ENCODE results near the gene MAG.

MAG gene

DNA sequence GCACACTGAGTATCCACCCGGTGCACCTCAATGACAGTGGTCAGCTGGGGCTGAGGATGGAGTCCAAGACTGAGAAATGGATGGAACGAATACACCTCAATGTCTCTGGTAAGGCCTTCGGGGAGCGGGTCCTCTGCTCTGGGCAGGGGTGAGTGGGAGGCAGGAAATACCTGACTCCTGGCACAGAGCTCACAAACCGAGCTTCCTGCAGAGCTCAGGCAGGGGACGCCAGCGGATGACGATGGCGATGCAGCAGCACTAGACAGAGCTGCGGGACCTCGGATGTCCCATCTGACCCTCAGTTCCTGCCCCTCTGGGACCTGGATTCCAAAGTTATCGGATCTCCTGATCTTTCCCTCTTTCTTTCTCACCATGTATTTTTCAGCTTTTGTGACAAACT lies 40.9 kb downstream of the MAG start:
- peaks cover 3% of the 10 kb centered on the region for H3K4me1 ChIP-seq (ENCODE audit: control insufficient read depth, low read depth, low read length)
- H3K27me3 ChIP-seq (ENCODE audit: control insufficient read depth, insufficient read depth, low read length), result no peaks in the 10 kb centered on the region
- H3K9me3 ChIP-seq (ENCODE audit: control insufficient read depth, low read depth, low read length), result no peaks in the 10 kb centered on the region
- H3K4me3 ChIP-seq (ENCODE audit: low read length), result no peak overlapping the region
- H3K27ac ChIP-seq (ENCODE audit: low read length), result no peak overlapping the region
- H3K36me3 ChIP-seq (ENCODE audit: control insufficient read depth, low read depth, low read length), result no peaks in the 10 kb centered on the region
- no peak overlapping the region for H3K9ac ChIP-seq (ENCODE audit: low read length)

DNA sequence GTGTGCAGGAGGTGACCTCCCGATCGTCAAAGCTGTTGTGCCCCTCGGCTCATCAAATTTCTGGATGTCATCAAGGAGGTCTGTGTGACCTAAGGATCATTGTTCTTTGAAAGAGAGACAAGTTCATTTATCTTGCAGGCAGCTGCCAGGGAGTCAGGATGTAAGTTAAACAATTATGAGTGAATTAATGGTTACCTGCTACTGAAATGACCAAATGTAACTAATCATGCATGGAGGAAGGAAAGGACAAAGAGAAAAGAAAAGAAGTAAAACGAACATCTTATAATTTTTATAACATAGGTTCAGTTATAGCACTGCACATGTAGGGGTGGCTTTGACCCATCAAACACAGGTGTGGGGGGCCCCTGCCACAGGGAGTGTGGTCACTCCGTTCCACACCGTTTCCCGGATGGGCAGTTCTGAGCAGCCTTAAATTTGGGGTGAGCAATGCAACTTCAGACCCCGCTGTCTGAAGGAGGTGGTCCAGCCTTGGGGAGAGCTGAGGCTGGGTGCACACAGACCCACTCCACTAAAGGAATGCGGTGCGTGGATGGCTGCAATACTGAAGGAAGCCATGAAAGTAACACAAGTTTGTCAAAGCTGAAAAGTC lies 42.3 kb downstream of the MAG start:
- Histone ChIP-seq H3K9me3 (ENCODE audit: control insufficient read depth, low read depth, low read length) (no peaks in the 10 kb centered on the region), H3K4me1 (ENCODE audit: control insufficient read depth, low read depth, low read length) (no peaks in the 10 kb centered on the region), H3K4me3 (ENCODE audit: low read length) (no peak overlapping the region), H3K27ac (ENCODE audit: low read length) (no peak overlapping the region), H3K36me3 (ENCODE audit: control insufficient read depth, low read depth, low read length) (no peaks in the 10 kb centered on the region), H3K9ac (ENCODE audit: low read length) (no peak overlapping the region), H3K27me3 (ENCODE audit: control insufficient read depth, insufficient read depth, low read length) (no peaks in the 10 kb centered on the region)

DNA sequence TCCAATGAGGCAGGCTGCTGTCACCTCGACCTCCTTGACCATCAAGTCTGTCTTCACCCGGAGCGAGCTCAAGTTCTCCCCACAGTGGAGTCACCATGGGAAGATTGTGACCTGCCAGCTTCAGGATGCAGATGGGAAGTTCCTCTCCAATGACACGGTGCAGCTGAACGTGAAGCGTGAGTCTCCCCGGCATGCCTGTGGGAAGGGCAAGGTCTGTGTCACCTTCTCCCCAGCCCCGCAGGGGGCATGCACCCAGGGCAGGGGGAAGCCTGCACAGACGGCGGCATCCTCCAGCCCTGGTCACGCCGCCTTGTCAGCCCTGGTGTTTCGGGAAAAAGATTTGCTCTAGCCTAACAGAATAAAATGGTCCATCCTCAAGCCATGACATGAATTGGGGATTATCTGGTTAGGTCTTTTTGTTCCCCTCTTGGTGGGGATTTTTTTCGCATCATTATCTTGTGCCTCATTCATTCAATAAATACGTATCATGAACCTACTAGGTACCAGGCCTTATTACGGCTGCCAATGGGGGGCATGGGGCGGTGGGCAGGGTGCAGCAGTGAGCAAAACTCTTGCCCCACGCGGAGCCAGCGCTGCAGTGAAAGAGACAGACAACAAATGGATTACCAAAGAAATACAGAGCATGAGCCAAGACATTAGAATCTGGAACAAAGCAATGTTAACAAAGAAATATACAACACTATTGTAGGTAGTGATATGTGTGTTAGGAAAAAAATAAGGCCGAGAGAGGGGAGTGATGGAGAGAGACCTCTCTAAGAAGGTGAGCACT lies 44.4 kb downstream of the MAG start:
- no peaks in the 10 kb centered on the region for H3K36me3 ChIP-seq (ENCODE audit: control insufficient read depth, low read depth, low read length)
- no peak overlapping the region for H3K4me3 ChIP-seq (ENCODE audit: low read length)
- no peak overlapping the region for H3K27ac ChIP-seq (ENCODE audit: low read length)
- no peak overlapping the region for H3K9ac ChIP-seq (ENCODE audit: low read length)
- no peaks in the 10 kb centered on the region for H3K4me1 ChIP-seq (ENCODE audit: control insufficient read depth, low read depth, low read length)
- H3K27me3 ChIP-seq (ENCODE audit: control insufficient read depth, insufficient read depth, low read length), result no peaks in the 10 kb centered on the region
- no peaks in the 10 kb centered on the region for H3K9me3 ChIP-seq (ENCODE audit: control insufficient read depth, low read depth, low read length)

DNA sequence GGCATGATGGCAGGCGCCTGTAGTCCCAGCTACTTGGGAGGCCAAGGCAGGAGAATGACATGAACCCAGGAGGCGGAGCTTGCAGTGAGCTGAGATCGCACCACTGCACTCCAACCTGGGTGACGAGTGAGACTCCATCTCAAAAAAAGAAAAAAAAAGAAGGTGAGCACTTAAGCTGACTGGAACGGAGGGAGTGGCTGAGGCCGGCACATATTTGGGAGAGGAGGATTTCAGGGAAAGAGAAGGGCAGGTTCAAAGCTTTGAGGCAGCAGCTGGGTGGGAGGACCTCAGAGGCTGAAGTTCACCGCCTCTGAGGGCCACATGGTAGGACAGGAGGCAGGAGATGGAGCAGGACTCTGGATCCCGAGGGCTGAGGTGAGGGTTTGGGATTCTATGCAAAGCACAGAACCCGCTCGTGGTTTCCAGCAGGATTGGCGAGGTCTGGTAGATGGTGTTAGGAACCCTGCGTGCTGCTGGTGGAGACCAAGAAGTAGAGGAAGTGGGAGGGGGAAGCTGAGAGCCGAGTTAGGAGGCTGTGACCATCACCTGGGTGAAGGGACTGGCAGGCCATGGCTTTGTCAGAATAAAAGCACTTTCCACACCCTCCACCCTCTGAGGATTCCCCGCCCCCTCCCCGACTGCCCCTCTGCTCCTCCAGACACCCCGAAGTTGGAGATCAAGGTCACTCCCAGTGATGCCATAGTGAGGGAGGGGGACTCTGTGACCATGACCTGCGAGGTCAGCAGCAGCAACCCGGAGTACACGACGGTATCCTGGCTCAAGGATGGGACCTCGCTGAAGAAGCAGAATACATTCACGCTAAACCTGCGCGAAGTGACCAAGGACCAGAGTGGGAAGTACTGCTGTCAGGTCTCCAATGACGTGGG lies 45.4 kb downstream of the MAG start:
- Histone ChIP-seq H3K4me1 (ENCODE audit: control insufficient read depth, low read depth, low read length) (no peaks in the 10 kb centered on the region), H3K27ac (ENCODE audit: low read length) (no peak overlapping the region), H3K36me3 (ENCODE audit: control insufficient read depth, low read depth, low read length) (no peaks in the 10 kb centered on the region), H3K9ac (ENCODE audit: low read length) (no peak overlapping the region), H3K4me3 (ENCODE audit: low read length) (no peak overlapping the region), H3K27me3 (ENCODE audit: control insufficient read depth, insufficient read depth, low read length) (no peaks in the 10 kb centered on the region), H3K9me3 (ENCODE audit: control insufficient read depth, low read depth, low read length) (no peaks in the 10 kb centered on the region)

GRCh38 chr19:35337984-35338296 lies 46.0 kb downstream of the MAG start:
- H3K4me1 ChIP-seq (ENCODE audit: control insufficient read depth, low read depth, low read length), result no peaks in the 10 kb centered on the region
- no peaks in the 10 kb centered on the region for H3K27me3 ChIP-seq (ENCODE audit: control insufficient read depth, insufficient read depth, low read length)

DNA sequence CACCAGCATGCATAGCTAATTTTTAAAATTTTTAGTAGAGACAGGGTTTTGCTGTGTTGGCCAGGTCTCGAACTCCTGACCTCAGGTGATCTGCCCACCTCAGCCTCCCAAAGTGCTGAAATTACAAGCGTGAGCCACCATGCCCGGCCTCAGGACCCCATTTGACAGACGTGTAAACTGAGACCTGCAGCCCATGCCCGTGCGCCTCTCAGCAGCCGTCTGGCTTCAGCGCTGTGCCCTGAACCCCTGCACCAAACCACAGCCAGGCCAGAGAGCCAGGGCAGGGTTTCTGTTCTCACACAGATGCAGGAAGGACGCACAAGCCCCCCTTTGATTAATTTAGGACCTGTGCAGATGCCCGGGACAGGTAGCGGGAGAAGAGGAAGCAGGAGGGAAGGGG lies 48.5 kb downstream of the MAG start:
- H3K9me3 ChIP-seq (ENCODE audit: control insufficient read depth, low read depth, low read length), result no peaks in the 10 kb centered on the region
- H3K36me3 ChIP-seq (ENCODE audit: control insufficient read depth, low read depth, low read length), result no peaks in the 10 kb centered on the region
- H3K4me3 ChIP-seq (ENCODE audit: low read length), result no peak overlapping the region
- no peak overlapping the region for H3K9ac ChIP-seq (ENCODE audit: low read length)
- no peaks in the 10 kb centered on the region for H3K27me3 ChIP-seq (ENCODE audit: control insufficient read depth, insufficient read depth, low read length)
- no peaks in the 10 kb centered on the region for H3K4me1 ChIP-seq (ENCODE audit: control insufficient read depth, low read depth, low read length)
- no peak overlapping the region for H3K27ac ChIP-seq (ENCODE audit: low read length)

More at GRCh38 chr19:35337984-35338296, 46.0 kb downstream of the MAG start:
- Histone ChIP-seq H3K9me3 (ENCODE audit: control insufficient read depth, low read depth, low read length) (no peaks in the 10 kb centered on the region), H3K27ac (ENCODE audit: low read length) (no peak overlapping the region), H3K9ac (ENCODE audit: low read length) (no peak overlapping the region), H3K36me3 (ENCODE audit: control insufficient read depth, low read depth, low read length) (no peaks in the 10 kb centered on the region), H3K4me3 (ENCODE audit: low read length) (no peak overlapping the region)

DNA sequence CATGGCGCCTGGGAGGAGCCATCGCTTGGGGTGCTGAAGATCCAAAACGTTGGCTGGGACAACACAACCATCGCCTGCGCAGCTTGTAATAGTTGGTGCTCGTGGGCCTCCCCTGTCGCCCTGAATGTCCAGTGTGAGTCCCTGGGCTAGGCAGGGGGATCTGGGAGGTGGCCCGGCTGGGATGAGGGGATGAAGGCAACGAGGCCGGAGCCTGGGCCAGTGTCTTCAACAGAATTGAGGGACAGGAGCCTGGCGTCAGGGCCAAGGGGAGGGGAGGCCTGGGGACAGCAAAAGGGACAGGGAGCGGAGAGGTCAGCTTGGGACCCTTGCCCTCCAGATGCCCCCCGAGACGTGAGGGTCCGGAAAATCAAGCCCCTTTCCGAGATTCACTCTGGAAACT lies 49.0 kb downstream of the MAG start:
- Histone ChIP-seq H3K27me3 (ENCODE audit: control insufficient read depth, insufficient read depth, low read length) (no peaks in the 10 kb centered on the region), H3K36me3 (ENCODE audit: control insufficient read depth, low read depth, low read length) (no peaks in the 10 kb centered on the region), H3K27ac (ENCODE audit: low read length) (no peak overlapping the region), H3K9ac (ENCODE audit: low read length) (no peak overlapping the region), H3K4me3 (ENCODE audit: low read length) (no peak overlapping the region), H3K4me1 (ENCODE audit: control insufficient read depth, low read depth, low read length) (no peaks in the 10 kb centered on the region), H3K9me3 (ENCODE audit: control insufficient read depth, low read depth, low read length) (no peaks in the 10 kb centered on the region)

GRCh38 chr19:35341565-35342225 lies 49.7 kb downstream of the MAG start:
- Histone ChIP-seq H3K27ac (ENCODE audit: low read length) (no peak overlapping the region), H3K4me1 (ENCODE audit: control insufficient read depth, low read depth, low read length) (no peaks in the 10 kb centered on the region), H3K9ac (ENCODE audit: low read length) (no peak overlapping the region), H3K36me3 (ENCODE audit: control insufficient read depth, low read depth, low read length) (no peaks in the 10 kb centered on the region), H3K4me3 (ENCODE audit: low read length) (no peak overlapping the region), H3K9me3 (ENCODE audit: control insufficient read depth, low read depth, low read length) (no peaks in the 10 kb centered on the region), H3K27me3 (ENCODE audit: control insufficient read depth, insufficient read depth, low read length) (no peaks in the 10 kb centered on the region)

GRCh38 chr19:35342430-35342829 lies 50.5 kb downstream of the MAG start:
- Histone ChIP-seq H3K27me3 (ENCODE audit: control insufficient read depth, insufficient read depth, low read length) (no peaks in the 10 kb centered on the region), H3K27ac (ENCODE audit: low read length) (no peak overlapping the region), H3K4me1 (ENCODE audit: control insufficient read depth, low read depth, low read length) (no peaks in the 10 kb centered on the region), H3K4me3 (ENCODE audit: low read length) (no peak overlapping the region), H3K9ac (ENCODE audit: low read length) (no peak overlapping the region), H3K9me3 (ENCODE audit: control insufficient read depth, low read depth, low read length) (no peaks in the 10 kb centered on the region), H3K36me3 (ENCODE audit: control insufficient read depth, low read depth, low read length) (no peaks in the 10 kb centered on the region)

- Histone ChIP-seq H3K9me3 (ENCODE audit: control insufficient read depth, low read depth, low read length) (no peaks in the 10 kb centered on the region), H3K27me3 (ENCODE audit: control insufficient read depth, insufficient read depth, low read length) (no peaks in the 10 kb centered on the region), H3K4me3 (ENCODE audit: low read length) (no peak overlapping the region), H3K36me3 (ENCODE audit: control insufficient read depth, low read depth, low read length) (no peaks in the 10 kb centered on the region), H3K9ac (ENCODE audit: low read length) (no peak overlapping the region), H3K4me1 (ENCODE audit: control insufficient read depth, low read depth, low read length) (no peaks in the 10 kb centered on the region), H3K27ac (ENCODE audit: low read length) (no peak overlapping the region)
These were observed 52.6 kb downstream of the MAG start for GRCh38 chr19:35344511-35345031.

DNA sequence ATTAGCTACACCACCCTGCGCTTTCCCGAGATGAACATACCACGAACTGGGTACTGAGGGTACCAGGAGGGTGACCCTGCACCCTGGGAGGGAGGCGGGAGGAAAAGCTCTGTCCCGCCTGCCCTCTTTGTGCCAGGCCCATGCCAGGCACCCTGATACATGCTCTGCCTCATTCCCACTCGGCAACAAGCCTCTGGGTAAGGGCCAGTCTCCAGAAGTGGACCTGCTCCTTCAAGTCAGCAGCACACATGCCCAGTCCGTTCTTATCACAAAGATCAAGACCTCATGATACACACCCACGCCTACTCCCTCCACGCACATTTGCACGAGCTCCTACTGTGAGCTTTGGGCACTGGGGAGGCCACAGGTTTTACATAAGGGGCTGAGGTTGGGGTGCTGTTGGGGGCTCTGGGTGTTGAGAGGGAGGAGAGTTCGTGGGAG lies 53.7 kb downstream of the MAG start:
- Histone ChIP-seq H3K27me3 (ENCODE audit: control insufficient read depth, insufficient read depth, low read length) (no peaks in the 10 kb centered on the region), H3K27ac (ENCODE audit: low read length) (no peak overlapping the region), H3K4me3 (ENCODE audit: low read length) (no peak overlapping the region), H3K4me1 (ENCODE audit: control insufficient read depth, low read depth, low read length) (no peaks in the 10 kb centered on the region), H3K36me3 (ENCODE audit: control insufficient read depth, low read depth, low read length) (no peaks in the 10 kb centered on the region), H3K9me3 (ENCODE audit: control insufficient read depth, low read depth, low read length) (no peaks in the 10 kb centered on the region), H3K9ac (ENCODE audit: low read length) (no peak overlapping the region)

All from iPS-18a (cell line).